GM12891 (cell line): ENCODE results near the gene PIAS1.

ENCODE experiments used
- POLR2A ChIP-seq: IDR thresholded peaks from 2 replicates; pipeline ENCODE4 v1.6.1; 2011; ENCODE audit warnings: low read depth, low read length, control low read depth
- POLR2AphosphoS5 ChIP-seq: IDR thresholded peaks from 2 replicates; pipeline ENCODE4 v1.6.1; 2011; ENCODE audit warnings: low read depth, low read length, control low read depth

- TF ChIP-seq POLR2A (no peak), POLR2AphosphoS5 (no peak)
Observed at GRCh38 chr15:68107142-68107541, 53.0 kb downstream of the PIAS1 start.
